H9 (cell line): Measurements from ENCODE around the gene LRRC8A. TPM values are rescaled to one million over a fixed set of nuclear protein-coding genes. Genes with fewer than 3 reads are reported as not detected.

Experiments
- DNase-seq: peaks from one replicate; pipeline ENCODE4 v3.0.0-alpha.2; 2017
- H2AFZ ChIP-seq: one replicate; pipeline ENCODE4 v1.6.1; 2013; ENCODE audit warnings: mild to moderate bottlenecking, low read length, control low read depth, moderate library complexity
- H2AK5ac ChIP-seq: 2 replicates; pipeline ENCODE4 v1.6.1; 2013; ENCODE audit warnings: low read length, control low read depth, mixed read lengths; ENCODE audit not compliant: insufficient read length
- H2BK120ac ChIP-seq: one replicate; pipeline ENCODE4 v1.6.1; 2013; ENCODE audit warnings: low read depth, mild to moderate bottlenecking, low read length, control low read depth, inconsistent platforms; ENCODE audit not compliant: poor library complexity, severe bottlenecking
- H2BK12ac ChIP-seq: 2 replicates; pipeline ENCODE4 v1.6.1; 2013; ENCODE audit warnings: low read length, control low read depth, mixed read lengths, low read depth; ENCODE audit not compliant: insufficient read length
- H2BK15ac ChIP-seq: 2 replicates; pipeline ENCODE4 v1.6.1; 2013; ENCODE audit warnings: low read depth, low read length, control low read depth
- H2BK20ac ChIP-seq: one replicate; pipeline ENCODE4 v1.6.1; 2013; ENCODE audit warnings: low read depth, mild to moderate bottlenecking, low read length, control low read depth, inconsistent platforms; ENCODE audit not compliant: poor library complexity, severe bottlenecking
- H2BK5ac ChIP-seq: 2 replicates; pipeline ENCODE4 v1.6.1; 2013; ENCODE audit warnings: low read length, control low read depth, mixed read lengths; ENCODE audit not compliant: insufficient read length
- H3K14ac ChIP-seq: 2 replicates; pipeline ENCODE4 v1.6.1; 2013; ENCODE audit warnings: low read length, control low read depth; ENCODE audit not compliant: insufficient read depth
- H3K18ac ChIP-seq: 2 replicates; pipeline ENCODE4 v1.6.1; 2013; ENCODE audit warnings: low read depth, mild to moderate bottlenecking, mixed read lengths, low read length, control low read depth; ENCODE audit not compliant: insufficient read length
- H3K23ac ChIP-seq: 2 replicates; pipeline ENCODE4 v1.6.1; 2013; ENCODE audit warnings: low read length, control low read depth, mixed read lengths, low read depth; ENCODE audit not compliant: insufficient read length
- H3K23me2 ChIP-seq: 2 replicates; pipeline ENCODE4 v1.6.1; 2013; ENCODE audit warnings: low read depth, mild to moderate bottlenecking, mixed read lengths, low read length, control low read depth; ENCODE audit not compliant: insufficient read length, poor library complexity, severe bottlenecking
- H3K27ac ChIP-seq: 2 replicates; pipeline ENCODE4 v1.5.1; 2013; ENCODE audit warnings: low read length, control low read depth, mixed read lengths, low read depth; ENCODE audit not compliant: insufficient read length
- H3K27me3 ChIP-seq: 2 replicates; pipeline ENCODE4 v1.6.1; 2013; ENCODE audit warnings: low read length, control low read depth, inconsistent platforms; ENCODE audit not compliant: insufficient read depth
- H3K4ac ChIP-seq: 2 replicates; pipeline ENCODE4 v1.6.1; 2013; ENCODE audit warnings: low read depth, mild to moderate bottlenecking, control low read depth, inconsistent platforms, low read length, moderate library complexity
- H3K4me1 ChIP-seq: 2 replicates; pipeline ENCODE4 v1.6.1; 2013; ENCODE audit warnings: low read length, control low read depth, inconsistent platforms; ENCODE audit not compliant: insufficient read depth
- H3K4me2 ChIP-seq: 2 replicates; pipeline ENCODE4 v1.6.1; 2013; ENCODE audit warnings: low read length, control low read depth, mixed read lengths; ENCODE audit not compliant: insufficient read length, insufficient read depth
- H3K56ac ChIP-seq: 2 replicates; pipeline ENCODE4 v1.6.1; 2013; ENCODE audit warnings: low read depth, mild to moderate bottlenecking, mixed read lengths, low read length, control low read depth; ENCODE audit not compliant: insufficient read length
- H3K79me1 ChIP-seq: 2 replicates; pipeline ENCODE4 v1.6.1; 2013; ENCODE audit warnings: low read depth, mild to moderate bottlenecking, moderate library complexity, low read length, control low read depth, inconsistent platforms; ENCODE audit not compliant: insufficient read depth, poor library complexity, severe bottlenecking
- H3K79me2 ChIP-seq: 2 replicates; pipeline ENCODE4 v1.6.1; 2013; ENCODE audit warnings: low read length, control low read depth, inconsistent platforms; ENCODE audit not compliant: insufficient read depth
- H3K9ac ChIP-seq: 2 replicates; pipeline ENCODE4 v1.6.1; 2013; ENCODE audit warnings: low read length, control low read depth, mixed read lengths; ENCODE audit not compliant: insufficient read length; ENCODE audit errors: extremely low read depth
- H3K9me3 ChIP-seq: one replicate; pipeline ENCODE4 v1.6.1; 2013; ENCODE audit warnings: low read depth, low read length, inconsistent platforms; ENCODE audit not compliant: control insufficient read depth
- H3T11ph ChIP-seq: one replicate; pipeline ENCODE4 v1.6.1; 2013; ENCODE audit warnings: mild to moderate bottlenecking, low read length, control low read depth, inconsistent platforms
- H4K20me1 ChIP-seq: one replicate; pipeline ENCODE4 v1.6.1; 2013; ENCODE audit not compliant: control insufficient read depth, insufficient read length, insufficient read depth
- H4K5ac ChIP-seq: 2 replicates; pipeline ENCODE4 v1.6.1; 2013; ENCODE audit warnings: low read depth, mild to moderate bottlenecking, mixed read lengths, low read length, control low read depth; ENCODE audit not compliant: insufficient read length
- H4K8ac ChIP-seq: replicated peaks from 2 replicates; pipeline ENCODE4 v1.6.1; 2013; ENCODE audit warnings: low read length, control low read depth, mixed read lengths, low read depth; ENCODE audit not compliant: insufficient read length
- H4K91ac ChIP-seq: 2 replicates; pipeline ENCODE4 v1.6.1; 2013; ENCODE audit warnings: low read depth, mild to moderate bottlenecking, moderate library complexity, mixed read lengths, low read length, control low read depth; ENCODE audit not compliant: insufficient read length
- H3K27ac Mint-ChIP-seq, 3 experiments: 2 replicates in 2 of 3; 3 replicates in 1 of 3; pipeline ENCODE4 v1.8.0; 2020 to 2021; ENCODE audit warnings: mixed read lengths in 3 of 3, mild to moderate bottlenecking in 1 of 3, moderate library complexity in 1 of 3
- H3K27me3 Mint-ChIP-seq: 2 replicates; pipeline ENCODE4 v1.8.0; 2021; ENCODE audit warnings: low read depth, mild to moderate bottlenecking, moderate library complexity, mixed read lengths
- H3K36me3 Mint-ChIP-seq, 3 experiments: 2 replicates in 2 of 3; 3 replicates in 1 of 3; pipeline ENCODE4 v1.8.0; 2020 to 2021; ENCODE audit warnings: low read depth in 3 of 3, mixed read lengths in 3 of 3; ENCODE audit not compliant: insufficient read depth in 1 of 3
- H3K4me1 Mint-ChIP-seq, 2 experiments: 2 replicates each; pipeline ENCODE4 v1.8.0; 2020; ENCODE audit warnings: mixed read lengths in 2 of 2
- H3K4me3 Mint-ChIP-seq, 2 experiments: 2 replicates in 1 of 2; 3 replicates in 1 of 2; pipeline ENCODE4 v1.8.0; 2020 to 2021; ENCODE audit warnings: mild to moderate bottlenecking in 2 of 2, mixed read lengths in 2 of 2, moderate library complexity in 1 of 2
- H3K9me3 Mint-ChIP-seq, 2 experiments: 2 replicates in 1 of 2; 3 replicates in 1 of 2; pipeline ENCODE4 v1.8.0; 2020; ENCODE audit warnings: mild to moderate bottlenecking in 2 of 2, mixed read lengths in 2 of 2, moderate library complexity in 1 of 2
- CTCF ChIP-seq: fragments of 200-600 bp; sonication (generic); conservative IDR thresholded peaks from 3 replicates; pipeline ENCODE4 v1.8.0; 2021; ENCODE audit warnings: antibody characterized with exemption, mild to moderate bottlenecking
- WGBS: extraction: QIAGEN DNeasy Blood & Tissue Kit; methylation state at CpG from one replicate; pipeline ENCODE4 v1.1.7; 2013; ENCODE audit warnings: missing lambda C conversion rate, low lambda C conversion rate, mixed read lengths; ENCODE audit not compliant: insufficient read length; ENCODE audit errors: extremely low coverage; 5-methylcytosine and 5-hydroxymethylcytosine counted together
- total RNA-seq: library from RNA; stranded (reverse); gene quantifications from 2 replicates; pipeline ENCODE4 v1.2.1, GENCODE V29; 2021

LRRC8A gene
- total RNA-seq, 1 experiment from 2014 or later: 76.0 TPM

- H3K27me3 Mint-ChIP-seq: peaks cover 2% of the 10 kb centered on the region; the same call in 1 of the 2 replicates
These were observed 29.6 kb downstream of the LRRC8A start for GRCh38 chr9:128911529-128912035.

More at GRCh38 chr9:128911529-128912035, 29.6 kb downstream of the LRRC8A start:
- no peak overlapping the region for H3K4me2 ChIP-seq
- H3K79me1 ChIP-seq: peaks cover 7% of the 10 kb centered on the region
- H2AK5ac ChIP-seq: no peak overlapping the region
- no peak overlapping the region for H3K23ac ChIP-seq
- WGBS: no CpG with 5 or more reads among the region's 8 CpGs
- H3K4me3 Mint-ChIP-seq: peak overlapping the region in 1 of 2 experiments; percentile 48; a peak in 1 of 5 replicates
- no peak overlapping the region for H3K18ac ChIP-seq
- peak; percentile 62 for DNase-seq
- H4K5ac ChIP-seq: no peak overlapping the region
- no peak overlapping the region for H3K9ac ChIP-seq
- H2BK120ac ChIP-seq: no peak overlapping the region
- H3K4me1 ChIP-seq: peaks cover 5% of the 10 kb centered on the region; the same call in 1 of the 2 replicates
- no peaks in the 10 kb centered on the region for H4K20me1 ChIP-seq
- H2AFZ ChIP-seq: no peak overlapping the region
- H3K27ac Mint-ChIP-seq: peak overlapping the region; percentile 80 to 99 (median 94); a peak in 5 of 7 replicates
- H2BK12ac ChIP-seq: no peak overlapping the region
- no peak overlapping the region for H3K56ac ChIP-seq
- H3T11ph ChIP-seq: no peak overlapping the region
- no peak overlapping the region for H2BK5ac ChIP-seq
- H4K8ac ChIP-seq: no peak overlapping the region
- no peak overlapping the region for H2BK15ac ChIP-seq
- no peaks in the 10 kb centered on the region for H3K23me2 ChIP-seq
- peaks cover 29 to 30% of the 10 kb centered on the region in 2 experiments for H3K4me1 Mint-ChIP-seq
- TF ChIP-seq CTCF: no peak
- H3K4ac ChIP-seq: no peak overlapping the region
- H3K9me3 ChIP-seq: no peaks in the 10 kb centered on the region
- peak overlapping the region; percentile 3 for H3K27ac ChIP-seq
- H3K27me3 ChIP-seq: no peaks in the 10 kb centered on the region
- no peaks in the 10 kb centered on the region for H3K9me3 Mint-ChIP-seq
- peak overlapping the region; percentile 67 for H3K14ac ChIP-seq
- H3K79me2 ChIP-seq: peaks cover 7% of the 10 kb centered on the region; the same call in 1 of the 2 replicates
- H3K36me3 Mint-ChIP-seq: peaks cover 47 to 78% (median 57%) of the 10 kb centered on the region in 3 experiments
- H2BK20ac ChIP-seq: no peak overlapping the region
- H4K91ac ChIP-seq: no peak overlapping the region
